Naive thymus-derived CD8-positive, alpha-beta T cell (primary cell): ENCODE results near the gene EGFLAM. TPM values are rescaled to one million over a fixed set of nuclear protein-coding genes. Genes with fewer than 3 reads are reported as not detected.

ENCODE experiments used
- ATAC-seq, 2 donors: fragments of 150-1000 bp; cut with Tn5 transposase in 1 of 2; sonication (Bioruptor Pico), chemical (Tn5 transposase) in 1 of 2; 1 replicate in 1 of 2; 2 replicates in 1 of 2; pipeline ENCODE4 v1.10.0; 2021; ENCODE audit warnings: mild to moderate bottlenecking in 2 of 2, moderate library complexity in 2 of 2
- POLR2A ChIA-PET: fragments of 350-600 bp; sonication (Branson Sonifier 250); formaldehyde crosslinking; loops from one replicate; lab custom pipeline; 2021; ENCODE audit warnings: antibody characterized with exemption; lab: Charles Lee
- DNase-seq, 10 donors: peaks; one replicate each; pipeline versions ENCODE4 v3.0.0 to v3.0.0-alpha.2; 2020 to 2022
- H3K27ac Mint-ChIP-seq, 10 donors: one replicate each; pipeline ENCODE4 v1.8.0; 2020 to 2022; ENCODE audit warnings: mild to moderate bottlenecking in 10 of 10, mixed read lengths in 10 of 10, moderate library complexity in 4 of 10, inconsistent platforms in 1 of 10
- H3K27me3 Mint-ChIP-seq, 5 donors: one replicate each; pipeline ENCODE4 v1.8.0; 2021 to 2022; ENCODE audit warnings: mixed read lengths in 5 of 5
- H3K36me3 Mint-ChIP-seq, 3 donors: one replicate each; pipeline ENCODE4 v1.8.0; 2020 to 2022; ENCODE audit warnings: mixed read lengths in 3 of 3, mild to moderate bottlenecking in 2 of 3, inconsistent platforms in 1 of 3
- H3K4me1 Mint-ChIP-seq, 4 donors: one replicate each; pipeline ENCODE4 v1.8.0; 2021 to 2022; ENCODE audit warnings: mixed read lengths in 4 of 4
- H3K4me3 Mint-ChIP-seq, 10 donors: one replicate each; pipeline ENCODE4 v1.8.0; 2020 to 2022; ENCODE audit warnings: mild to moderate bottlenecking in 10 of 10, mixed read lengths in 10 of 10, moderate library complexity in 6 of 10, inconsistent platforms in 1 of 10
- H3K9me3 Mint-ChIP-seq, 9 donors: one replicate each; pipeline ENCODE4 v1.8.0; 2020 to 2022; ENCODE audit warnings: mixed read lengths in 9 of 9, mild to moderate bottlenecking in 3 of 9, inconsistent platforms in 1 of 9, moderate library complexity in 1 of 9
- polyA plus RNA-seq, 3 donors: library from polyadenylated mRNA; unstranded; fragments of 300-500 nt; fragmentation: Illumina TruSeq; gene quantifications; one replicate each; pipeline ENCODE4 v1.2.3, GENCODE V29; 2021
- total RNA-seq, 8 experiments: library from RNA in 2 of 8; stranded (reverse) in 2 of 8; gene quantifications; one replicate each; pipeline ENCODE4 v1.2.3 and lab custom pipeline; 2021 to 2026

Gene EGFLAM
- not detected for total RNA-seq
- polyA plus RNA-seq, result not detected
- total RNA-seq (lab: John Stamatoyannopoulos, UW), result 0 to 0.09 (median 0) reads per million in 6 experiments

DNA sequence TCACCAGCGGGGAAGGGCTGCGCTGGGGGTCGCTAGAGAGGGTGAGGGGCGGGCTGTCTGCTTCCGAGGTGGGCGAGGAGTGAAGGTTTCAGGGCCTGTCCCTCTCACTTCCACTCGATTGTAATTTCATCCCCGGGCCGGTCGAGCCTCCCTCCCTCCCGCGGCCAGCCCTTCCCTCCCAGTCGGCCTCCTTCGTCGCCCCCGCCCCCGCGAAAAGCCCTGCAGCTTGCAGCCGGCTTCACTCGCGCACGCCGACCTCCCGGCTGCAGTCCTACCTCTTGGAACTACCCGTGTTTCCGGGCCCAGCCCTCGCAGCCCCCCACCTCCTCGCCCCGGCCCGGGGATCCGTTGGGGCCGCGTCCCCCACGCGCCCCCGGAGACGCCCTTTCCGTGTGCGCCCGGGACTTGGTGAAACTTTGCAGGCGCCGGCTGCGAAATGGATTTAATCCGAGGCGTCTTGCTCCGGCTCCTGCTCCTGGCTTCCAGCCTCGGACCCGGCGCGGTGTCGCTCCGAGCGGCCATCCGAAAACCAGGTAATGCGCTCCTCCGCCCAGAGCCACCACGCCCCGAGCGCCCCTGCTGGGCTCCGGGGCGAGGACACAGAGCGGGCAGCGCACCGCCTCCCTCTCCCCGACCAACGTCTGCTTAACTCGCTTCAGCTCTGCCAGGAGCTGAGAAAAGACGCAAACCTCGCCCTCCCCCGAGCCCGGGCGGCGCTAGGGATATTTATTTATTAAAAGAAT lies at the start of gene EGFLAM:
Gene EGFLAM (plus strand): TSS at position 241 of the 743 bp plus-strand sequence. CDS start 196 bp downstream, at position 437.
- Mint-ChIP-seq H3K27ac (no peak within 1 kb of the TSS), H3K27me3 (peaks cover 41 to 93% (median 58%) of the 10 kb centered on the region in 5 donors), H3K4me1 (peaks cover 6 to 20% (median 13%) of the 10 kb centered on the region in 4 donors), H3K36me3 (peaks cover 0 to 10% (median 0%) of the 10 kb centered on the region in 3 donors), H3K4me3 (peak within 1 kb of the TSS; percentile 24 to 79 (median 50)), H3K9me3 (peaks cover 0 to 11% (median 2%) of the 10 kb centered on the region in 9 donors)
- POLR2A ChIA-PET, result no interaction called here
- peak in 1 of 2 donors; percentile 42 for ATAC-seq
- no peak for DNase-seq

DNA sequence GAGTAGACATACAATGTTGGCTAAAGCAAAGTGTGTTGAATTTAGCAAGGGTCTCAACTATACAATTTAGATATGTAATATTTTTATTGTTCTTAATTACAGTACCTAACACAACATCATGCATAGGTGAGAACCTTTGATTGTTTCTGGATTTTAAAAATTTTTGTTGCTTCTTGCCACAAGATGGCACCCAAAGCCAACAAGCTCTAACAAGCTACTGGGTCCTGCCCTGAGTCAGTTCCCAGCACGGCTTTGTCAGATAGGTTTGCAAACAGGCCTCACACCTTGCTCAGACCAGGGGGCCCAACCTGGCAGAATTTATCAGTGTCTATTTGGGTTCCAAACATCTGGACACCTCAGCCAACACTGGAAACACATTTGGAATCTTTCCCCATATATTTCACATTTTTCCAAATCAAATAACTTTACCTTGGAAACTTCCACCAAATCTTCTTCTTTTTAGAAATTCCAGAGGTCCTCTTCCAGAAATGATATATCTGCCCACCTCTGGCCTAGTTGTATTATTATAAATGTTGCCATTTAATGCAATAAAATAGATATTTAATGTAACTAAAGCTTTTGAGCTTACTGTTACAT lies 49.5 kb upstream of the EGFLAM start:
- H3K27me3 Mint-ChIP-seq, result peaks cover 7 to 42% (median 16%) of the 10 kb centered on the region in 5 donors
- H3K4me1 Mint-ChIP-seq, result no peaks in the 10 kb centered on the region
- H3K36me3 Mint-ChIP-seq, result no peaks in the 10 kb centered on the region
- no peak overlapping the region for H3K4me3 Mint-ChIP-seq
- peaks cover 0 to 7% (median 2%) of the 10 kb centered on the region in 9 donors for H3K9me3 Mint-ChIP-seq
- H3K27ac Mint-ChIP-seq, result no peak overlapping the region
- no peak for ATAC-seq
- DNase-seq, result peak in 1 of 10 donors; percentile 4
- POLR2A ChIA-PET, result no interaction called here

DNA sequence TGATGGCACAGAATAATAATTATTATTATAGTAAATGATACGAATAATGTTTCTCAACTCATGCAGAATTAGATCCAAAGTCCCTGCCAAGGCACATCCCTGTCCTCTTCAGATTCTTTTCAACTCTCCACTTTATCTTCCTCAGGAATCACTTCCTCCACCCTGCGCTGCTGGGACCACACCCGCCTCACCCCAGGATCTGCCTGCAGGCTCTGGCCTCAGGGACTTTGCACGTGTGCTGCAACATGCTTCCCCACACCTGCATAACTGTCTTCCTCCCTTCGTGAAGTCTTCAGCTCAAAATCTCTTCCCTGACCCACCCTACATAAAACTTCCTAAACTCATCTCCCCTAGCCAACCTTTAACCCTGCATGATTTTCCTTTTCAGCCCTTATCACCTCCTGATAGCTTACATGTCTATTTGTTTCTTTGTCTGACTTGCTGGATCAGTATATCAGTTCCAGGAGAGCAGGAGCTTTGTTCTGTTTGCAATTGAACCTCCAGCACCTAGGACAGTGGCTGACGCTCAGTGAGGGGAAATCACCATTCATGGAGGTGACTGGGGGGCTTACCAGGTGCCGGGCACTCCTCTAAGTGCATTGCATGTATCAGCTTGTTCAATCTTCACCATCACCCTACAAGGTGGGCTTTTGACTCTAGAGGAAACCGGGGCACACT lies 47.5 kb upstream of the EGFLAM start:
- peaks cover 0 to 7% (median 2%) of the 10 kb centered on the region in 9 donors for H3K9me3 Mint-ChIP-seq
- H3K27ac Mint-ChIP-seq, result no peak overlapping the region
- no peak overlapping the region for H3K4me3 Mint-ChIP-seq
- POLR2A ChIA-PET, result no interaction called here
- DNase-seq (no peak), ATAC-seq (no peak)
- peaks cover 2 to 28% (median 11%) of the 10 kb centered on the region in 5 donors for H3K27me3 Mint-ChIP-seq
- H3K4me1 Mint-ChIP-seq, result no peaks in the 10 kb centered on the region
- no peaks in the 10 kb centered on the region for H3K36me3 Mint-ChIP-seq

DNA sequence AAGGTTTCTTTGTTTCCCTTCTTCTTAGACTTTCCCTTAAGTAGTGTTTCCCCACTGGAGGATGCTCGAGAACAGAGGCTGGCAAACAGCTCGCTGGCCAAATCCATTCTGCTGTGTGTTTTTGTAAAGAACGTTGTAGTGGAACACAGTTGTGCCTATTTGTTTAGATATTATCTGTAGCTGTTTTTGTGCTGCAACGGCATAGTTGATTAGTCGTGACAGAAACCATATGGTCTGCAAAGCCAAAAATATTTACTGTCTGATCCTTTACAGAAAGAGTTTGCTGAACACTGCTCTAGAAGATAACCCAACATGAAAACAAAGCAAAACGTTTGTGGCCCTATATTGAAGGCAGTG lies 47.0 kb upstream of the EGFLAM start:
- DNase-seq (no peak), ATAC-seq (no peak)
- POLR2A ChIA-PET, result no interaction called here
- Mint-ChIP-seq H3K36me3 (no peaks in the 10 kb centered on the region), H3K9me3 (peaks cover 0 to 7% (median 2%) of the 10 kb centered on the region in 9 donors), H3K27ac (no peak overlapping the region), H3K4me1 (no peaks in the 10 kb centered on the region), H3K4me3 (no peak overlapping the region), H3K27me3 (peaks cover 2 to 26% (median 11%) of the 10 kb centered on the region in 5 donors)

DNA sequence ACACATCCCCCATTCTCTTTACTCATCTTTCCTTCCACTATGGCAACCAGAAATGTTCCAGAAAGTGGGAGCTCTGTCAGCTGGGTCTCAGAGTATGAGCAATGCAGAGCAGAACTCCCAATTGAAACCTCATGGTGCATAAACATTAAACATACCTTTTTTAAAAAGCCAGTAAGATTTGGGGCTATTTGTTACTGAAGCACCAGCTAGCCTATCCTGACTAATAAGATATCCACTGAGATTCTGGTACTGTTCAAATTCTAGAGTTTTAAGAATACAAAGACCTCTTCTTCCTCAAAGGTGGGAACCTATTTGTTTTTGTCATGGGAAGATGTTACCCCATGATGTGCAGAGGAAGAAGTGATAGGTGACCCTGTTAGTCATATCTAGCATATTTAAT lies 46.1 kb upstream of the EGFLAM start:
- H3K36me3 Mint-ChIP-seq, result no peaks in the 10 kb centered on the region
- POLR2A ChIA-PET, result no interaction called here
- ATAC-seq, result no peak
- DNase-seq, result no peak
- peaks cover 2 to 20% (median 9%) of the 10 kb centered on the region in 5 donors for H3K27me3 Mint-ChIP-seq
- H3K27ac Mint-ChIP-seq, result no peak overlapping the region
- H3K9me3 Mint-ChIP-seq, result peaks cover 0 to 7% (median 2%) of the 10 kb centered on the region in 9 donors
- no peaks in the 10 kb centered on the region for H3K4me1 Mint-ChIP-seq
- H3K4me3 Mint-ChIP-seq, result no peak overlapping the region

DNA sequence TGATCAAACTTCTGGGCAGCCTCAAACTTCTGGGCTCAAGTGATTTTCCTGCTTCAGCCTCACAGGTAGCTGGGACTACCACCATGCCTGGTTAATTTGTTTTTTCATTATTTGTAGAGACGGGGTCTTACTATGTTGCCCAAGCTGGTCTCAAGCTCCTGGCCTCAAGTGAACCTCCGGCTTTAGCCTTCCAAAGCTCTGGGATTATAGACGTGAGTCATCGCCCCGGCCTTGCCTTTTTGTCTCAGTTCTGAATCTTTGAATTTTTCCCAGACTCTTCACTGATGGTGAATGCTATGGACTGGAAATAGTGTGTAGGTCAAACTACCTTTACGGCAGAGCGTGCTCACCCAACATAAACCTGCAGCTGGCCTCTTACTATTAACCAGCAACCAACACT lies 32.3 kb upstream of the EGFLAM start:
- no peak for ATAC-seq
- no peaks in the 10 kb centered on the region for H3K4me1 Mint-ChIP-seq
- H3K27me3 Mint-ChIP-seq, result peaks cover 0 to 10% (median 0%) of the 10 kb centered on the region in 5 donors
- POLR2A ChIA-PET, result no interaction called here
- H3K9me3 Mint-ChIP-seq, result peaks cover 0 to 9% (median 3%) of the 10 kb centered on the region in 9 donors
- no peak overlapping the region for H3K4me3 Mint-ChIP-seq
- H3K36me3 Mint-ChIP-seq, result peaks cover 0 to 2% (median 0%) of the 10 kb centered on the region in 3 donors
- no peak overlapping the region for H3K27ac Mint-ChIP-seq
- no peak for DNase-seq

DNA sequence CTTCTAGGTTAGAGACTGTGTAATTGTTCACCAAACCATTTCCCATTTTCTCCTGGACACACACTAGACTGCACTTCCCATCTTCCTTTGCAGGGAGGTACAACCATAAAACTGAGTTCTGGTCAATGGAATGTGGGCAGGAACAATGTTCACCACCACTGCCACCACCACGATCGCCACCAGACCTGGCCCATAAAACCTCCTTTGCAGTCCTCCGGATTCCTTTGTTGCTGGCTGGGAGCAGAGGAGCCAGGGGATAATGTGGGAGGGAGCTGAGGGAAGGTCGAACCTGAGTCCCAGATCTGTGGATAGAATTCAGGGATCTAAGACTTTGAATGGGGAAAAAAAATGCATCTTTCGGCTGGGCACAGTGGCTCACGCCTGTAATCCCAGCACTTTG lies 29.4 kb upstream of the EGFLAM start:
- Mint-ChIP-seq H3K27ac (no peak overlapping the region), H3K27me3 (peaks cover 0 to 13% (median 0%) of the 10 kb centered on the region in 5 donors), H3K4me3 (no peak overlapping the region), H3K36me3 (no peaks in the 10 kb centered on the region), H3K4me1 (no peaks in the 10 kb centered on the region), H3K9me3 (peaks cover 0 to 8% (median 2%) of the 10 kb centered on the region in 9 donors)
- DNase-seq (no peak), ATAC-seq (no peak)
- POLR2A ChIA-PET, result no interaction called here

DNA sequence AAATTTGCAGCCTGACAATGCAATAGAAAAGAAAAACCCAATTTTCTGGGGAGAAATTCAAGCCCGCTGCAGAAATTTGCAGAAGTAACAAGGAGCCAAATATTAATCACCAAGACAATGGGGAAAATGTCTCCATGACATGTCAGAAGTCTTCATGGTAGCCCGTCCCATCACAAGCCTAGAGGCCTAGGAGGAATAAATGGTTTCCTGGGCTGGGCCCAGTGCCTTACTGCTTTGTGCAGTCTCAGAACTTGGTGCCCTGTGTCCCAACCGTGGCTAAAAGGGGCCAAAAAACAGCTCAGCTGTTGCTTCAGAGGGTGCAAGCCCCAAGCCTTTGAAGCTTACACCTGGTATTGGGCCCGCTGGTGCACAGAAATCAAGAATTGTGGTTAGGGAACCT lies 23.6 kb upstream of the EGFLAM start:
- Mint-ChIP-seq H3K27ac (no peak overlapping the region), H3K4me3 (no peak overlapping the region), H3K27me3 (peaks cover 1 to 16% (median 6%) of the 10 kb centered on the region in 5 donors)

DNA sequence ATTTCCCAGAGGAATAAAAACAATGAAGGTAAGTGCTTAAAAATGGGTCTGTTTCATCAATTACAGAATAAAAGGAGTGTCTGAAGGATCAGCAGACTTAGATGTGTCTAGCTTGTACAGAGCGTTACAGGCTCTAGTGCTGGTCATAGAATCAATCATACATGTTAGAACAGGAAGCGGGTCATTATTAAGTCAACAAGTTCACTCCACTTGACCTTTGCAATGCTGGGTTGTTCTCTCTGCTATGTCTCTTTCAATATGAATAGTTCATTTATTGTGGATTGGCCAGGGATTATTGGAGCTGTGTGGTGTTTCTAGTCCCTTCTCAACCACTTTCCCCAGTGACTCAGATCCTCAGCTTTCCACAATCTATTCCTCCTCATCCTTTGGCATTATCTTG lies 20.7 kb upstream of the EGFLAM start:
- Mint-ChIP-seq H3K36me3 (no peaks in the 10 kb centered on the region), H3K9me3 (peaks cover 0 to 23% (median 12%) of the 10 kb centered on the region in 9 donors), H3K4me1 (no peaks in the 10 kb centered on the region), H3K27ac (no peak overlapping the region), H3K27me3 (peaks cover 2 to 25% (median 8%) of the 10 kb centered on the region in 5 donors), H3K4me3 (no peak overlapping the region)
- DNase-seq (no peak), ATAC-seq (no peak)
- POLR2A ChIA-PET, result interaction anchor here (0.6 kb wide), 1 partner anchor 47 kb away, joined by 3 read pairs; no protein-coding TSS in a partner anchor

More for the DNA sequence above, 23.6 kb upstream of the EGFLAM start:
- ATAC-seq (no peak), DNase-seq (no peak)
- Mint-ChIP-seq H3K36me3 (no peaks in the 10 kb centered on the region), H3K9me3 (peaks cover 0 to 23% (median 13%) of the 10 kb centered on the region in 9 donors), H3K4me1 (no peaks in the 10 kb centered on the region)
- POLR2A ChIA-PET, result no interaction called here

DNA sequence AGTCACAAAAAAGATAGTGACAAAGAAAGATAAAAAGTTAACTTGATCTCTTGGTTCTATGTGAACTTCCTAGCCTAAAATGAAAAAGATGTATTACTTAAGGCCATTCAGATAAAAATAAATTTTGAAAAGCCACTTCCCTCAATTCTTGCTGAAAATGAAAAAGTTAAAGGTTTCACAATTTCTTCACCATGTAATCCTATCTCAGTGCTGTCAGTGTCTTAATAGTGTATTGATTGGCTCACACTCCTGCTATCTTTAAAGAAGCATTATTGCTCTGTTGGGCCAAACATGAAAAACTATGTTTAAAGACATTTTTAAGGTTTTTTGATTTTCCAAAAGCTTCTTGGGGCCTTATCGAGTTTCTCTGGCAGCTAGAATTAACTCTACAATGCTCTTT lies 18.1 kb upstream of the EGFLAM start:
- no peak overlapping the region for H3K4me3 Mint-ChIP-seq
- no peak overlapping the region for H3K27ac Mint-ChIP-seq
- no peaks in the 10 kb centered on the region for H3K4me1 Mint-ChIP-seq
- H3K27me3 Mint-ChIP-seq, result peaks cover 2 to 32% (median 12%) of the 10 kb centered on the region in 5 donors
- DNase-seq, result no peak
- POLR2A ChIA-PET, result no interaction called here
- ATAC-seq, result no peak
- peaks cover 0 to 13% (median 4%) of the 10 kb centered on the region in 9 donors for H3K9me3 Mint-ChIP-seq
- H3K36me3 Mint-ChIP-seq, result no peaks in the 10 kb centered on the region

DNA sequence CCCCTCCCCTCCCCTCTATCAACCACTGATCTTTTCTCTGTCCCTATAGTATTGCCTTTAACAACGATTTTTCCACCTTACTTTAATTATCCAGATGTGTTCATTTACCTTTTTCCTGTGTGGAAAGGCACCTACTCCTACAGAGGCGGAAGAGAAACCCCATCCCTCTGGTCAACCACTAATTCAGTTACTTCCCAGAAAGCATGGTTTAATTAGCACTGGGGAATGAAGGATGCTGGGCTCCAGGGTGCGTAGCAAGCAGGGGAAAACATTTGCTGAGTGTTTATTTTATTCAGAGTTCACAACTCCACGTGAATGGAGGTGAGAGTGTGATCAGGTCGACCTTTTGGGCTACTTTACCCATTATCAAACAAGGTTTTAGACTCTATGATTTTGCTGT lies 16.7 kb upstream of the EGFLAM start:
- no peaks in the 10 kb centered on the region for H3K36me3 Mint-ChIP-seq
- no peak for DNase-seq
- no peaks in the 10 kb centered on the region for H3K4me1 Mint-ChIP-seq
- no peak overlapping the region for H3K4me3 Mint-ChIP-seq
- POLR2A ChIA-PET, result no interaction called here
- H3K27me3 Mint-ChIP-seq, result peaks cover 2 to 46% (median 12%) of the 10 kb centered on the region in 5 donors
- H3K27ac Mint-ChIP-seq, result no peak overlapping the region
- peaks cover 0 to 13% (median 0%) of the 10 kb centered on the region in 9 donors for H3K9me3 Mint-ChIP-seq
- ATAC-seq, result no peak

DNA sequence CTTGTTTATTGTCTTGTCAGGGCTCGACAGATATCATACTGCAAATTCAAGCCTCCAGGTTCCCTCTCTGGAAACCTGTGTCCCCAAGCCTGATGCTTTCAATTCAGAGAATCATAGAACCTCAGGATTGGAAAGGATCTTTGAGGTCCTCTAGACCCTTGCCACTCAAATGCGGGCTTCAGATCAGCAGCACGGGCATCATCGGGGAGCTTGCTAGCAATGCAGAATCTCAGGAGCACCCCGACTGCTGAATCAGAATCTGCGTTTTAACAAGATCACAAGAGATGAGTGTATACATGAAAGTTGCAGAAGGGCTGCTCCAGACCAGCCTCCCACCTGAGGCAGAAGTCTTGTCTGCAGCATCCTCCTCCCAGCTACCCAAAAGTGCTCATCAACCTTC lies 13.1 kb upstream of the EGFLAM start:
- no peaks in the 10 kb centered on the region for H3K4me1 Mint-ChIP-seq
- H3K27ac Mint-ChIP-seq, result no peak overlapping the region

More for the DNA sequence above, 13.1 kb upstream of the EGFLAM start:
- H3K9me3 Mint-ChIP-seq, result peaks cover 0 to 2% (median 0%) of the 10 kb centered on the region in 9 donors
- POLR2A ChIA-PET, result no interaction called here
- DNase-seq, result no peak
- H3K27me3 Mint-ChIP-seq, result peaks cover 3 to 36% (median 9%) of the 10 kb centered on the region in 5 donors
- no peak for ATAC-seq
- no peak overlapping the region for H3K4me3 Mint-ChIP-seq
- H3K36me3 Mint-ChIP-seq, result no peaks in the 10 kb centered on the region
